Mesenchymal stem cell (in vitro differentiated cells and primary cell): Measurements from ENCODE around the gene RUNX3.

Source experiments
- DNase-seq: peaks from one replicate; pipeline ENCODE4 v3.0.0-alpha.2; 2013
- H2AFZ ChIP-seq: one replicate; pipeline ENCODE4 v1.6.1; 2013; ENCODE audit warnings: low read depth, mild to moderate bottlenecking, control low read depth, inconsistent platforms, low read length, moderate library complexity
- H2AK5ac ChIP-seq: 2 replicates; pipeline ENCODE4 v1.6.1; 2013; ENCODE audit warnings: low read length, moderate library complexity, mild to moderate bottlenecking, inconsistent platforms; ENCODE audit not compliant: severe bottlenecking
- H2BK120ac ChIP-seq: one replicate; pipeline ENCODE4 v1.6.1; 2013; ENCODE audit warnings: low read depth, mild to moderate bottlenecking, inconsistent platforms, low read length, moderate library complexity
- H2BK12ac ChIP-seq, 2 experiments: one replicate each; pipeline ENCODE4 v1.6.1; 2013; ENCODE audit warnings: inconsistent platforms in 2 of 2, low read length in 2 of 2, mild to moderate bottlenecking in 2 of 2, moderate library complexity in 2 of 2, control low read depth in 1 of 2
- H2BK15ac ChIP-seq: one replicate; pipeline ENCODE4 v1.6.1; 2013; ENCODE audit warnings: mild to moderate bottlenecking, low read depth, inconsistent platforms; ENCODE audit not compliant: poor library complexity, severe bottlenecking
- H2BK5ac ChIP-seq: 2 replicates; pipeline ENCODE4 v1.6.1; 2013; ENCODE audit warnings: low read depth, mild to moderate bottlenecking, low read length, control low read depth, inconsistent platforms; ENCODE audit not compliant: poor library complexity, severe bottlenecking
- H3K14ac ChIP-seq, 2 experiments: one replicate each; pipeline ENCODE4 v1.6.1; 2013; ENCODE audit warnings: inconsistent platforms in 2 of 2, low read length in 2 of 2, control low read depth in 1 of 2, mild to moderate bottlenecking in 1 of 2, moderate library complexity in 1 of 2
- H3K18ac ChIP-seq, 2 experiments: one replicate each; pipeline ENCODE4 v1.6.1; 2013; ENCODE audit warnings: inconsistent platforms in 2 of 2, low read length in 2 of 2, control low read depth in 1 of 2, low read depth in 1 of 2, mild to moderate bottlenecking in 1 of 2
- H3K23ac ChIP-seq, 2 experiments: one replicate each; pipeline ENCODE4 v1.6.1; 2013; ENCODE audit warnings: inconsistent platforms in 2 of 2, low read length in 2 of 2, mild to moderate bottlenecking in 2 of 2, moderate library complexity in 2 of 2, control low read depth in 1 of 2
- H3K27ac ChIP-seq: 2 replicates; pipeline ENCODE4 v1.5.1; 2013; ENCODE audit warnings: mild to moderate bottlenecking, moderate library complexity, low read length, control low read depth, inconsistent platforms; ENCODE audit not compliant: poor library complexity, severe bottlenecking
- H3K27me3 ChIP-seq, 2 experiments: 2 replicates each; pipeline versions ENCODE4 v1.6.1 to v1.7.0; 2013; ENCODE audit warnings: low read length in 2 of 2, mild to moderate bottlenecking in 2 of 2, moderate library complexity in 2 of 2, control low read depth in 1 of 2, inconsistent platforms in 1 of 2; ENCODE audit not compliant: control insufficient read depth in 1 of 2, insufficient read depth in 1 of 2
- H3K36me3 ChIP-seq, 2 experiments: 2 replicates each; pipeline versions ENCODE4 v1.6.1 to v1.7.0; 2013; ENCODE audit warnings: low read length in 2 of 2, control low read depth in 1 of 2, inconsistent platforms in 1 of 2, low read depth in 1 of 2, mild to moderate bottlenecking in 1 of 2; ENCODE audit not compliant: insufficient read depth in 2 of 2, control insufficient read depth in 1 of 2
- H3K4ac ChIP-seq, 2 experiments: one replicate each; pipeline ENCODE4 v1.6.1; 2013; ENCODE audit warnings: inconsistent platforms in 2 of 2, low read length in 2 of 2, mild to moderate bottlenecking in 2 of 2, moderate library complexity in 2 of 2, control low read depth in 1 of 2, low read depth in 1 of 2
- H3K4me1 ChIP-seq: 2 replicates; pipeline ENCODE4 v1.6.1; 2013; ENCODE audit warnings: low read depth, low read length, control low read depth; ENCODE audit not compliant: control insufficient read depth, insufficient read depth
- H3K4me2 ChIP-seq: 2 replicates; pipeline ENCODE4 v1.6.1; 2013; ENCODE audit warnings: low read length, mild to moderate bottlenecking, inconsistent platforms; ENCODE audit not compliant: poor library complexity, severe bottlenecking
- H3K4me3 ChIP-seq, 2 experiments: 2 replicates each; pipeline versions ENCODE4 v1.5.1 to v1.7.0; 2013; ENCODE audit warnings: low read length in 2 of 2, mild to moderate bottlenecking in 2 of 2, control low read depth in 1 of 2, low read depth in 1 of 2; ENCODE audit not compliant: insufficient read depth in 1 of 2
- H3K79me1 ChIP-seq: replicated peaks from 2 replicates; pipeline ENCODE4 v1.6.1; 2013; ENCODE audit warnings: mild to moderate bottlenecking, control low read depth, low read length, inconsistent platforms; ENCODE audit not compliant: poor library complexity, severe bottlenecking
- H3K9ac ChIP-seq: 2 replicates; pipeline ENCODE4 v1.7.0; 2013; ENCODE audit warnings: mild to moderate bottlenecking, low read length, moderate library complexity
- H3K9me3 ChIP-seq: 2 replicates; pipeline ENCODE4 v1.7.0; 2013; ENCODE audit warnings: mild to moderate bottlenecking, low read length; ENCODE audit not compliant: control insufficient read depth
- H4K8ac ChIP-seq: one replicate; pipeline ENCODE4 v1.6.1; 2013; ENCODE audit warnings: inconsistent platforms, mild to moderate bottlenecking, low read length, moderate library complexity
- H4K91ac ChIP-seq: one replicate; pipeline ENCODE4 v1.6.1; 2013; ENCODE audit warnings: mild to moderate bottlenecking, low read length, inconsistent platforms
- WGBS: methylation state at CpG from one replicate; pipeline ENCODE4 v1.1.7; 2013; ENCODE audit warnings: mixed read lengths; 5-methylcytosine and 5-hydroxymethylcytosine counted together

The RUNX3 gene

GRCh38 chr1:24872061-24872850 is 57.8 kb downstream of the RUNX3 start:
- Histone ChIP-seq H2BK5ac (no peak overlapping the region), H3K14ac (no peak overlapping the region), H3K9ac (no peak overlapping the region), H3K4me2 (no peak overlapping the region), H3K18ac (no peak overlapping the region), H3K27ac (no peak overlapping the region), H2AFZ (no peak overlapping the region), H3K27me3 (peaks cover 57 to 66% of the 10 kb centered on the region in 2 experiments), H3K4ac (no peak overlapping the region), H2BK12ac (no peak overlapping the region), H3K4me3 (no peak overlapping the region), H2BK120ac (no peak overlapping the region), H4K91ac (no peak overlapping the region), H3K36me3 (no peaks in the 10 kb centered on the region), H3K23ac (no peak overlapping the region), H3K79me1 (no peaks in the 10 kb centered on the region), H2BK15ac (no peak overlapping the region), H3K9me3 (no peaks in the 10 kb centered on the region), H3K4me1 (no peaks in the 10 kb centered on the region), H4K8ac (no peak overlapping the region), H2AK5ac (no peak overlapping the region)
- no peak for DNase-seq
- 91% methylated on average over 19 of the region's 19 CpGs for WGBS

GRCh38 chr1:24871306-24871901 is 58.7 kb downstream of the RUNX3 start:
- H2BK15ac ChIP-seq: no peak overlapping the region
- H2BK120ac ChIP-seq: no peak overlapping the region
- H3K36me3 ChIP-seq: no peaks in the 10 kb centered on the region
- no peak overlapping the region for H3K18ac ChIP-seq
- no peak overlapping the region for H2AFZ ChIP-seq
- no peak overlapping the region for H3K4ac ChIP-seq
- no peak overlapping the region for H2BK5ac ChIP-seq
- no peak overlapping the region for H2AK5ac ChIP-seq
- H2BK12ac ChIP-seq: no peak overlapping the region
- no peaks in the 10 kb centered on the region for H3K79me1 ChIP-seq
- H3K9me3 ChIP-seq: no peaks in the 10 kb centered on the region
- H3K9ac ChIP-seq: no peak overlapping the region
- 92% methylated on average over 10 of the region's 11 CpGs for WGBS
- no peak overlapping the region for H4K91ac ChIP-seq
- peaks cover 66 to 71% of the 10 kb centered on the region in 2 experiments for H3K27me3 ChIP-seq
- H3K4me3 ChIP-seq: no peak overlapping the region
- H3K4me2 ChIP-seq: no peak overlapping the region
- no peak overlapping the region for H3K14ac ChIP-seq
- no peak overlapping the region for H3K23ac ChIP-seq
- no peak overlapping the region for H3K27ac ChIP-seq
- no peak overlapping the region for H4K8ac ChIP-seq
- H3K4me1 ChIP-seq: no peaks in the 10 kb centered on the region
- no peak for DNase-seq

- no peak overlapping the region for H3K27ac ChIP-seq
- no peak overlapping the region for H4K8ac ChIP-seq
- no peak overlapping the region for H2BK120ac ChIP-seq
- H3K9me3 ChIP-seq: no peaks in the 10 kb centered on the region
- no peak overlapping the region for H3K14ac ChIP-seq
- no peak overlapping the region for H3K9ac ChIP-seq
- no peak for DNase-seq
- no peak overlapping the region for H3K23ac ChIP-seq
- no peak overlapping the region for H3K4me2 ChIP-seq
- no peak overlapping the region for H2BK12ac ChIP-seq
- H2BK5ac ChIP-seq: no peak overlapping the region
- no peaks in the 10 kb centered on the region for H3K79me1 ChIP-seq
- H3K18ac ChIP-seq: no peak overlapping the region
- H3K27me3 ChIP-seq: peaks cover 66 to 67% of the 10 kb centered on the region in 2 experiments
- H4K91ac ChIP-seq: no peak overlapping the region
- H2BK15ac ChIP-seq: no peak overlapping the region
- no peak overlapping the region for H2AFZ ChIP-seq
- no peak overlapping the region for H3K4ac ChIP-seq
- no peak overlapping the region for H2AK5ac ChIP-seq
- no peak overlapping the region for H3K4me3 ChIP-seq
- 81% methylated on average over 20 of the region's 20 CpGs for WGBS
- H3K4me1 ChIP-seq: no peaks in the 10 kb centered on the region
- H3K36me3 ChIP-seq: no peaks in the 10 kb centered on the region
Observed at GRCh38 chr1:24870551-24871195, 59.4 kb downstream of the RUNX3 start.
